GM13976 (cell line): ENCODE results near the gene DUS1L.

ENCODE experiments used
- DNase-seq: peaks from one replicate; pipeline ENCODE4 v3.0.0; 2012; ENCODE audit warnings: low spot score
- in situ Hi-C: fragments of 300-500 bp; cut with MboI; formaldehyde crosslinking; loops from one replicate; pipeline ENCODE4 v1.12.0; 2022; ENCODE audit warnings: low sequenced_read_pairs, mixed read lengths, inconsistent platforms; ENCODE audit not compliant: unreplicated experiment
- TF ChIP-seq, protein P1 (sequence below): IDR thresholded peaks from 2 replicates; pipeline ENCODE4 v1.5.1; 2012; ENCODE audit warnings: borderline replicate concordance, mild to moderate bottlenecking; ENCODE audit not compliant: insufficient read depth; ENCODE audit errors: extremely low read depth, missing control alignments, control extremely low read depth

The DUS1L gene

GRCh38 chr17:82089723-82090548 is 24.3 kb upstream of the DUS1L start:
- DNase-seq, result no peak
- TF ChIP-seq, protein P1, sequence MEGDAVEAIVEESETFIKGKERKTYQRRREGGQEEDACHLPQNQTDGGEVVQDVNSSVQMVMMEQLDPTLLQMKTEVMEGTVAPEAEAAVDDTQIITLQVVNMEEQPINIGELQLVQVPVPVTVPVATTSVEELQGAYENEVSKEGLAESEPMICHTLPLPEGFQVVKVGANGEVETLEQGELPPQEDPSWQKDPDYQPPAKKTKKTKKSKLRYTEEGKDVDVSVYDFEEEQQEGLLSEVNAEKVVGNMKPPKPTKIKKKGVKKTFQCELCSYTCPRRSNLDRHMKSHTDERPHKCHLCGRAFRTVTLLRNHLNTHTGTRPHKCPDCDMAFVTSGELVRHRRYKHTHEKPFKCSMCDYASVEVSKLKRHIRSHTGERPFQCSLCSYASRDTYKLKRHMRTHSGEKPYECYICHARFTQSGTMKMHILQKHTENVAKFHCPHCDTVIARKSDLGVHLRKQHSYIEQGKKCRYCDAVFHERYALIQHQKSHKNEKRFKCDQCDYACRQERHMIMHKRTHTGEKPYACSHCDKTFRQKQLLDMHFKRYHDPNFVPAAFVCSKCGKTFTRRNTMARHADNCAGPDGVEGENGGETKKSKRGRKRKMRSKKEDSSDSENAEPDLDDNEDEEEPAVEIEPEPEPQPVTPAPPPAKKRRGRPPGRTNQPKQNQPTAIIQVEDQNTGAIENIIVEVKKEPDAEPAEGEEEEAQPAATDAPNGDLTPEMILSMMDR, result no peak
- in situ Hi-C loops, result no loop called here

- in situ Hi-C loops, result no loop called here
- DNase-seq, result no peak
Observed at GRCh38 chr17:82088838-82089722, 23.5 kb upstream of the DUS1L start.

GRCh38 chr17:82087961-82088837 is 22.6 kb upstream of the DUS1L start:
- TF ChIP-seq, protein P1, result no peak
- in situ Hi-C loops, result no loop called here
- no peak for DNase-seq

More at GRCh38 chr17:82088838-82089722, 23.5 kb upstream of the DUS1L start:
- TF ChIP-seq, protein P1, result no peak

GRCh38 chr17:82086941-82087906 is 21.6 kb upstream of the DUS1L start:
- DNase-seq, result no peak
- in situ Hi-C loops, result no loop called here
- TF ChIP-seq, protein P1, result no peak

DNA sequence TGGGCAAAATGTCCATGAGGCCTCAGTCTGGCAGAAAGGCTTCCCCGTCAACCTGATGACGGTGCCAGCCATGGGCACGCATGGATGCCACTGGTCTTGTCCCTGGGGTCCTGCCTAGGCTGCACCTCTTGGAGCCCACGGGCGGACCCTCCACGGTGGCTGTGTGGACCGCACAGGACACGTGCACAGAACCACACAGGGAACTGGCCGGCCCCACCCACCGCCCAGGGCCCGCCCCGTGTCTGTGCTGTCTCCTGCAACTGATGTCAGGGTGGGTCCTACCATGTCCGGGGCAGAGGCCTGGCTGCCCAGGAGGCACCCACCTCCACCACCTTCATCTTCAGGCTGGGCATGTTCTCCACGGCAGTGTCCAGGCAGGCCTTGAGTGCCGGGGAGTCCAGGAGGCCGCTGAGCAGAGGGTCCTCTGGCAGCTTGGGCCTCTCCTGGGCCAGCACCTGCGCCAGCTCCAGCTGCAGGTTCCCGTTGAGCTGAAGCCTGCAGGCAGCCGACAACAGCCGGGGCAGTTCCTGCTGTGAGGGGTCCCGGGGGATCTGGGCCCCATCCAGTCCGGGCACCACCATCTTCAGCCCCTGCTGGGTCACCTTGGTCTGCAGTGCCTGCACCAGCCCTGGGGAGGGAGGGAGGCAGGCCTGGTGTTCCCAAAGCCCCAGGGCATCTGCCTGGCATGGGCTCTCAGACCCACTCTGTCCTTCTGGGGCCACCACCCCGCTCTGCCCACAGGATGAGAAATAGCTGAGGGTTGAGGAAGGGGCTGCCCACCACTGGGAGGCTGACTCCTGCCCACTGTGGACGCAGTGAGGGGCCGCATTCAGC is 20.5 kb upstream of the DUS1L start:
- TF ChIP-seq, protein P1, result no peak
- DNase-seq, result no peak
- in situ Hi-C loops, result no loop called here
